Right atrium auricular region (tissue), 2 donors: Measurements from ENCODE around the gene ARRDC4. TPM values are rescaled to one million over a fixed set of nuclear protein-coding genes. Genes with fewer than 3 reads are reported as not detected.

Source experiments
- DNase-seq: peaks from one replicate; pipeline ENCODE4 v3.0.0-alpha.2; 2019; ENCODE audit warnings: low spot score
- H3K27ac ChIP-seq, 2 donors: fragments of 200-600 bp; sonication (generic); 1 replicate in 1 of 2; 2 replicates in 1 of 2; pipeline ENCODE4 v1.5.1; 2016 to 2019
- H3K27me3 ChIP-seq, 2 donors: fragments of 200-600 bp; sonication (generic); one replicate each; pipeline versions ENCODE4 v1.5.1 to v1.6.0; 2017 to 2019
- H3K36me3 ChIP-seq: fragments of 200-600 bp; sonication (generic); one replicate; pipeline ENCODE4 v1.5.1; 2016
- H3K4me1 ChIP-seq, 2 donors: fragments of 200-600 bp; sonication (generic); one replicate each; pipeline versions ENCODE4 v1.5.1 to v1.6.0; 2017 to 2019
- H3K4me3 ChIP-seq, 2 donors: fragments of 200-600 bp; sonication (generic); 1 replicate in 1 of 2; 2 replicates in 1 of 2; pipeline ENCODE4 v1.5.1; 2017 to 2019; ENCODE audit warnings: mild to moderate bottlenecking in 1 of 2, moderate library complexity in 1 of 2
- H3K9me3 ChIP-seq, 2 donors: fragments of 200-600 bp; sonication (generic); one replicate each; pipeline ENCODE4 v1.5.1; 2019
- total RNA-seq, 2 donors: library from RNA; depleted of rRNA; stranded (reverse); fragments of >200 nt; gene quantifications; one replicate each; pipeline ENCODE4 v1.1.0, GENCODE V29; 2016
- TF ChIP-seq, protein P1 (sequence below), 2 donors: fragments of 200-600 bp; sonication (generic); IDR thresholded peaks; one replicate each; pipeline ENCODE4 v1.5.1; 2019; ENCODE audit warnings: antibody characterized with exemption in 2 of 2

ARRDC4 gene
- total RNA-seq, 2 donors from 2014 or later: 17.2 to 34.9 TPM

DNA sequence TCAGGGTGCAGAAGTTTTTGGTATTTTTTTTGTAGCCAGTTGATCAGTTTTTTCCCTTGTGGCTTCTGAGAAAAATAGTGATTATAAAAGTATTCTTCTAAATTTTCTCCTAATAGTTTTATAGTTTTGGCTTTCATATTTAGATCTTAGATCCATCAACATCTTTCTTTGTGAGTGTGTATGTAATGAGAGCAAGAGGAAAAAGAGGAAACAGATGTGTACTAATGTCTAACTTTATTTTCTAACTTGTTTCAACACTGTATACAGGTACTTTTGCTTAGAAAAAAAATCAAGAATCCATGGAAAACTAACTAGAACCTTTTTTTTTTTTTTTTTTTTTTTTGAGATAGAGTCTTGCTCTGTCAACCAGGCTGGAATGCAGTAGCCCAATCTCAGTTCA, 53.1 kb downstream of the ARRDC4 start:
- TF ChIP-seq, protein P1, sequence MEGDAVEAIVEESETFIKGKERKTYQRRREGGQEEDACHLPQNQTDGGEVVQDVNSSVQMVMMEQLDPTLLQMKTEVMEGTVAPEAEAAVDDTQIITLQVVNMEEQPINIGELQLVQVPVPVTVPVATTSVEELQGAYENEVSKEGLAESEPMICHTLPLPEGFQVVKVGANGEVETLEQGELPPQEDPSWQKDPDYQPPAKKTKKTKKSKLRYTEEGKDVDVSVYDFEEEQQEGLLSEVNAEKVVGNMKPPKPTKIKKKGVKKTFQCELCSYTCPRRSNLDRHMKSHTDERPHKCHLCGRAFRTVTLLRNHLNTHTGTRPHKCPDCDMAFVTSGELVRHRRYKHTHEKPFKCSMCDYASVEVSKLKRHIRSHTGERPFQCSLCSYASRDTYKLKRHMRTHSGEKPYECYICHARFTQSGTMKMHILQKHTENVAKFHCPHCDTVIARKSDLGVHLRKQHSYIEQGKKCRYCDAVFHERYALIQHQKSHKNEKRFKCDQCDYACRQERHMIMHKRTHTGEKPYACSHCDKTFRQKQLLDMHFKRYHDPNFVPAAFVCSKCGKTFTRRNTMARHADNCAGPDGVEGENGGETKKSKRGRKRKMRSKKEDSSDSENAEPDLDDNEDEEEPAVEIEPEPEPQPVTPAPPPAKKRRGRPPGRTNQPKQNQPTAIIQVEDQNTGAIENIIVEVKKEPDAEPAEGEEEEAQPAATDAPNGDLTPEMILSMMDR (IDR thresholded peaks at IDR 0.05): no peak
- DNase-seq: no peak
- no peaks in the 10 kb centered on the region for H3K36me3 ChIP-seq
- no peak overlapping the region for H3K27ac ChIP-seq
- H3K9me3 ChIP-seq: no peaks in the 10 kb centered on the region
- H3K4me1 ChIP-seq: no peaks in the 10 kb centered on the region
- H3K4me3 ChIP-seq: no peak overlapping the region
- no peaks in the 10 kb centered on the region for H3K27me3 ChIP-seq

DNA sequence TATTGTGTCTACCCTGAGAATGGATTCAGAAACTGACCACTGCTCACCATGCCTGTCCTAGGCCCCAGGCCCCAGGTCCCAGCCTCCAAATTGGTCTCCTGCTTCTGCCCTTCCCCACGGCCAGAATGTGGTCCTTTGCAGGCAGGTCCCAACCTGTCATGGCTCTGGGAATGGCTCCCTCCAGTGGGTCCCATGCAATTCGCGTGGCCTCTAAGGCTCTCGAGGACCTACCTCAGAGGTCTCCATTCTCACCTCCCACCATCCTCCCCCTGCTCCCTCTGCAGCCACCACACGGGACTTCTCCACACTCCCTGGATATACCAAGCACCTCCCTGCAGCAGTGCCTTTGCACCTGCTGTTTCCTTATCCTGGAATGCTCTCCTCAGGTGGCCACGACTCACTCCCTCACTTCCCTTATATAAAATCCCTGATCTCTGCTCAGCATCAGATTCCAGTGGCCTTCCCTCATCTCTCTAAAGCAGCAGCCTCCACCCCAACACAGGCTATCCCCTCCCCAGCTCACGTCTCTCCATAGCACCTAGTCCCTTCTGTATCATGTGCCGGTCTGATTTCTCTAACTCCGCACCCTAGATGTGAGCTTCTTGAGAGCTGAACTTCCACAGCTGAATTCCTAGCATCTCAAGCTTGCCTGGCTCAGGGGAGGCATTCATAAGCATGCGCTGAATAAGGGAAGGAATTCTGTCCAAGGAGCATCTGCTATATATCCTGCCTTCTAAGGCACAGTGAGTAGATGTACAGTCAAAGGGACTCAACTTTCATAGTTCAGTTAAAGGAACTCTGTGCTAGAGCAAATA, 56.9 kb downstream of the ARRDC4 start:
- H3K27me3 ChIP-seq: no peaks in the 10 kb centered on the region
- H3K36me3 ChIP-seq: no peaks in the 10 kb centered on the region
- no peak overlapping the region for H3K4me3 ChIP-seq
- no peak overlapping the region for H3K27ac ChIP-seq
- TF ChIP-seq, protein P1 (IDR thresholded peaks at IDR 0.05): no peak
- no peak for DNase-seq
- H3K4me1 ChIP-seq: no peaks in the 10 kb centered on the region
- no peaks in the 10 kb centered on the region for H3K9me3 ChIP-seq

GRCh38 chr15:98018761-98019351, 58.4 kb downstream of the ARRDC4 start:
- no peaks in the 10 kb centered on the region for H3K27me3 ChIP-seq
- no peak overlapping the region for H3K4me3 ChIP-seq
- no peak overlapping the region for H3K27ac ChIP-seq
- H3K36me3 ChIP-seq: no peaks in the 10 kb centered on the region
- no peaks in the 10 kb centered on the region for H3K4me1 ChIP-seq
- no peak for DNase-seq
- no peaks in the 10 kb centered on the region for H3K9me3 ChIP-seq
- TF ChIP-seq, protein P1 (IDR thresholded peaks at IDR 0.05): no peak
